IPS-18a (cell line): ENCODE results near the gene KLHL12.
"Not testable (repeated sequence)": the region's sequence is repeated elsewhere in the genome, so short reads cannot be mapped to it uniquely, and the experiment has no call there.

ENCODE experiments used
- H3K27ac ChIP-seq: one replicate; pipeline ENCODE4 v1.5.1; 2013; ENCODE audit warnings: low read length
- H3K27me3 ChIP-seq: one replicate; pipeline ENCODE4 v1.6.1; 2013; ENCODE audit warnings: mild to moderate bottlenecking, low read length; ENCODE audit not compliant: control insufficient read depth, insufficient read depth
- H3K36me3 ChIP-seq: one replicate; pipeline ENCODE4 v1.6.1; 2013; ENCODE audit warnings: low read depth, low read length; ENCODE audit not compliant: control insufficient read depth
- H3K4me1 ChIP-seq: one replicate; pipeline ENCODE4 v1.6.1; 2013; ENCODE audit warnings: low read depth, low read length; ENCODE audit not compliant: control insufficient read depth
- H3K4me3 ChIP-seq: one replicate; pipeline ENCODE4 v1.5.1; 2013; ENCODE audit warnings: low read length
- H3K9ac ChIP-seq: one replicate; pipeline ENCODE4 v1.6.1; 2013; ENCODE audit warnings: mild to moderate bottlenecking, low read length, moderate library complexity
- H3K9me3 ChIP-seq: one replicate; pipeline ENCODE4 v1.6.1; 2013; ENCODE audit warnings: low read depth, low read length; ENCODE audit not compliant: control insufficient read depth

Gene KLHL12

DNA sequence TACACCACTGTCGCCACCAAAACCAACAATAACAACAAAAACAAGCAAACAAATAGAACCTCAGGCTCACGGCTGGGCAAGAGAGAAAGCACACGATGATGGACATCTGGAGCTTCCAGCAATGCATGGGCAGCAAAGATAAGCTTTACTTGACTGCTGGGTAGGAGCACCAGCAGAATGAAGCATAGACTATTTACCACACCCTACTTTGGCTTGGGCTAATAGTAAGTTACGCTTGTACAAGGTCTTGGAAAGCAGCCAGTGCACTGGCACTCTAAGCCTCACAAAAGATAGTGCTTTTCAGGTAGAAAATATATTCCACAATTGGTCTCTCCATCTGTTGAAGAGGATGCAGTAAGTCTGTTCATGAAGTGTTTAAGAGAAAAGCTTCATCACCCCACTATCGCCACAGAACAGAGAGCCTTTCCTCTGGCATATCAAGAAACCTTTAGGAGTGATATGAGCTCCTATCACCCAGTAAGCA, 17.4 kb upstream of the KLHL12 start:
- Histone ChIP-seq H3K27me3 (no peaks in the 10 kb centered on the region), H3K27ac (no peak overlapping the region), H3K9ac (no peak overlapping the region), H3K4me3 (no peak overlapping the region), H3K36me3 (peaks cover 73% of the 10 kb centered on the region), H3K4me1 (no peaks in the 10 kb centered on the region), H3K9me3 (no peaks in the 10 kb centered on the region)

- peaks cover 59% of the 10 kb centered on the region for H3K36me3 ChIP-seq
- H3K9me3 ChIP-seq, result no peaks in the 10 kb centered on the region
- no peaks in the 10 kb centered on the region for H3K4me1 ChIP-seq
Measured at GRCh38 chr1:202942426-202942825, 15.4 kb upstream of the KLHL12 start.

GRCh38 chr1:202941372-202941771, 14.3 kb upstream of the KLHL12 start:
- Histone ChIP-seq H3K4me1 (no peaks in the 10 kb centered on the region), H3K27ac (no peak overlapping the region), H3K4me3 (no peak overlapping the region), H3K9ac (no peak overlapping the region), H3K36me3 (peaks cover 57% of the 10 kb centered on the region), H3K9me3 (no peaks in the 10 kb centered on the region), H3K27me3 (no peaks in the 10 kb centered on the region)

More at GRCh38 chr1:202942426-202942825, 15.4 kb upstream of the KLHL12 start:
- Histone ChIP-seq H3K4me3 (no peak overlapping the region), H3K27me3 (no peaks in the 10 kb centered on the region), H3K9ac (no peak overlapping the region), H3K27ac (no peak overlapping the region)

DNA sequence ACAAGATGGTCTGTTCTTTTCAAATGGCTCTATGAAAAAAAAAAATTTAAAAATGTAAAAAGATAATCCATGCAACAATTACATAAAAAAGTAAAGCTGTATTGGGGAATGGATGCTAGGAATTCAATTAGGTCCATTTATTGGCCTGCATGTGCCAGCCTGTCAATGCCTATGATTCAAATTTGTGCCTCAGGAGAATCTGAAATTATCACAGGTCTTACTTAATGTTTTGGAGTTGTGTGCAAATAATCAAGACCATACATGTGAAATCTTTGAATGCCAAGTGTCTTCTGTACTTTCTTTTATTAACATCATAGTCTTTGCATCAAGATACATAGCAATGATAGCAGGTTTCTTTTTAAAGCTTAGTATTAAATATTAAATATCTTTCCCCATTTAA, 13.5 kb upstream of the KLHL12 start:
- no peak overlapping the region for H3K9ac ChIP-seq
- no peak overlapping the region for H3K27ac ChIP-seq
- no peak overlapping the region for H3K4me3 ChIP-seq
- H3K9me3 ChIP-seq, result no peaks in the 10 kb centered on the region
- peaks cover 49% of the 10 kb centered on the region for H3K36me3 ChIP-seq
- no peaks in the 10 kb centered on the region for H3K27me3 ChIP-seq
- no peaks in the 10 kb centered on the region for H3K4me1 ChIP-seq

DNA sequence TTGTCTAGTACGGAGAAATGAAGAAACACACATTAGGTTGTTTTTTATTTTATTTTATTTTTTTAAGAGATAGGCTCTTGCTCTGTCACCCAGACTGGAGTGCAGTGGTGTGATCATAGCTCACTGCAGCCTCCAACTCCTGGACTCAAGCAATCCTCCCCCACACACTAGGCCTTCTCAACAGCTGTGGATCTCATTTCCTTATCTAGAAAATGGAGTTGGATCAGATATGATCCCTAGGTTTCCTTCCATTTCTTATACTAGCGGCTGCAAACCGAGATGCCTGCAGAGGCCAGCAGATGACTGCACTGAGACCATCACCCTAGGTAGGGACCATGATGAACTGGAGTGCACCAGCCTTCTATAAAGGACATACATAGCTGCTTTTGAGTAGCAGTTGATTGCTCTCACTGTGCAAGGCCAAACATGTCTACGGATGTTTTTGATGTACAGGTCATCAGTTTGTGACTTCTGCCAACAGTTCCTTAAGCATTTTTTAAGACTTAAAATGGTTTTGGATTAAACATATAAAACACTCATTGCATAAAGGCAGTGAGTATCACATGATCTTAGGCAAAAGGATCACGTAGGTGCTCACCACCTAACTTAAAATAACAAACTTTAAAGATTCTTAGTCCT, 11.4 kb upstream of the KLHL12 start:
- H3K9ac ChIP-seq, result no peak overlapping the region
- H3K36me3 ChIP-seq, result peaks cover 28% of the 10 kb centered on the region
- no peaks in the 10 kb centered on the region for H3K27me3 ChIP-seq
- H3K27ac ChIP-seq, result no peak overlapping the region
- no peaks in the 10 kb centered on the region for H3K4me1 ChIP-seq
- no peaks in the 10 kb centered on the region for H3K9me3 ChIP-seq
- H3K4me3 ChIP-seq, result no peak overlapping the region

GRCh38 chr1:202936409-202936808, 9.4 kb upstream of the KLHL12 start:
- not testable (repeated sequence) for H3K9ac ChIP-seq, H3K27ac ChIP-seq, H3K4me1 ChIP-seq, H3K4me3 ChIP-seq, H3K9me3 ChIP-seq, H3K27me3 ChIP-seq
- H3K36me3 ChIP-seq, result peaks cover 12% of the 10 kb centered on the region

- H3K27ac ChIP-seq, result no peak overlapping the region
- no peak overlapping the region for H3K9ac ChIP-seq
- peaks cover 7% of the 10 kb centered on the region for H3K36me3 ChIP-seq
- H3K9me3 ChIP-seq, result no peaks in the 10 kb centered on the region
- H3K4me3 ChIP-seq, result no peak overlapping the region
- H3K27me3 ChIP-seq, result no peaks in the 10 kb centered on the region
- no peaks in the 10 kb centered on the region for H3K4me1 ChIP-seq
Measured at GRCh38 chr1:202935844-202936243, 8.8 kb upstream of the KLHL12 start.

DNA sequence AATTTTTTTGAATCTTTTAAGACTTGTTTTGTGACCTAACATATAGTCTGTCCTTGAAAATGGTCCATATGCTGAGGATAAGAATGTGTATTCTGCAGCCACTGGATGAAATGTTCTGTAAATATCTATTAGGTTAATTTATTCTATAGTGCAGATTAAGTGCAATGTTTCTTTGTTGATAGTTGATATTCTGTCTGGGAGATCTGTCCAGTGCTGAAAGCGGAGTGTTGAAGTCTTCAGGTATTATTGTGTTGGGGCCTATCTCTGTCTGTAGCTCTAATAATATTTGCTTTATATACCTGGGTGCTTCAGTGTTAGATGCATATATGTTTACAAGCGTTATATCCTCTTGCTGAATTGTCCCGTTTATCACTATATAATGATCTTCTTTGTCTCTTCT, 7.7 kb upstream of the KLHL12 start:
- no peaks in the 10 kb centered on the region for H3K36me3 ChIP-seq
- H3K4me1 ChIP-seq, result no peaks in the 10 kb centered on the region
- no peaks in the 10 kb centered on the region for H3K9me3 ChIP-seq
- H3K27ac ChIP-seq, result no peak overlapping the region
- no peaks in the 10 kb centered on the region for H3K27me3 ChIP-seq
- H3K9ac ChIP-seq, result no peak overlapping the region
- H3K4me3 ChIP-seq, result no peak overlapping the region

DNA sequence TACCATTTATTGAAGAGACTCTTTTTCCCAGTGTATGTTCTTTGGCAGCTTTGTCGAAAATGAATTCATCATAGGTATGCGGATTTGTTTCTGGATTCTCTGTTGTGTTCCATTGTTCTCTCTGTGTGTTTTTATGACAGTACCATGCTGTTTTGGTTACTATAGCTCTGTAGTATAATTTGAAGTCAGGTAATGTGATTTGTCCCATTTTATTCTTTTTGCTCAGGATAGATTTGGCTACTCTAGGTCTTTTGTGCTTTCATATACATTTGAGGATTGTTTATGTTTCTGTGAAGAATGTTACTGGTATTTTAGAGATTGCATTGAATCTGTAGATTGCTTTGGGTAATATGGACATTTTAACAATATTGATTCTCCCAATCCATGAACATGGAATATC, 5.4 kb upstream of the KLHL12 start:
- H3K4me1 ChIP-seq, result no peaks in the 10 kb centered on the region
- no peaks in the 10 kb centered on the region for H3K27me3 ChIP-seq
- no peak overlapping the region for H3K4me3 ChIP-seq
- H3K27ac ChIP-seq, result no peak overlapping the region
- H3K9ac ChIP-seq, result no peak overlapping the region
- H3K9me3 ChIP-seq, result no peaks in the 10 kb centered on the region
- H3K36me3 ChIP-seq, result no peaks in the 10 kb centered on the region

DNA sequence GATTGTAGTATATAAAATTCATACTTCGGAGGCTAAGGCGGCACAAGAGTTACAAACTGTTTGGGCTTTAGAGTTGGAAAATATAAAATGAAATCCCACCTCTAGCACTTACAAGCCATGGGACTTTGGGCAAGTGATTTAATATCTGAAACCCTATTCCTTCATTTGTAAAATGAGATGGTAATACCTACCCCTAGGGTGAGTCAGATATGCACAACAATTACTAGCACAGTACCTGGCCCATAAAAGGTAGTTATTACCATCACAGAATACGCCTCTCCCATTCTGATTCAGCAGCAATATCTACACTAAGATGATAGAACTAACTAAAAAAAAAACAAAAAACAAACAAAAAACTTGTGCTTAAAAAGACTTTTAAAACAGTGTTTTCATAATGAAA, 3.5 kb downstream of the KLHL12 start:
- no peaks in the 10 kb centered on the region for H3K9me3 ChIP-seq
- H3K4me1 ChIP-seq, result no peaks in the 10 kb centered on the region
- no peak overlapping the region for H3K4me3 ChIP-seq
- peaks cover 27% of the 10 kb centered on the region for H3K36me3 ChIP-seq
- H3K27me3 ChIP-seq, result no peaks in the 10 kb centered on the region
- H3K9ac ChIP-seq, result no peak overlapping the region
- no peak overlapping the region for H3K27ac ChIP-seq

DNA sequence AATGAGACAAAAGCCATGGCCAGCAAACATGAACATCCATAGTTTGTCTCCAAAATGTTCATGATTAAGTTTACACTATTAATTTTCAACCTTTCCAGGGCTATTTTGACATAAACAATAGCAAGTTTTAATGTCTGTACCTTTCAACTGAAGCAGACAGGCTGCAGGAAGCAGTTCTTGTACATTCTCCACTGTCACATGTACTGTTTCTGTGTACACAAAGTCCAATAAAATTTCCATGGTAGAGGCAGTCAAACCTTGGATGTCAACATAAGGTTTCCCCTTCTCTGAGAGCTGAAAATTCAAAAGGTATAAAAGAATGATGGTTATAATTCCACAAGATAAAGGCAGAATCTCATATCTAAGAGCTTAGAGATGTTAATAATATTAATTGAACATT, 7.4 kb downstream of the KLHL12 start:
- Histone ChIP-seq H3K27me3 (no peaks in the 10 kb centered on the region), H3K9me3 (no peaks in the 10 kb centered on the region), H3K4me3 (no peak overlapping the region), H3K4me1 (no peaks in the 10 kb centered on the region), H3K27ac (no peak overlapping the region), H3K36me3 (peaks cover 64% of the 10 kb centered on the region), H3K9ac (no peak overlapping the region)

- H3K4me1 ChIP-seq, result no peaks in the 10 kb centered on the region
- peaks cover 74% of the 10 kb centered on the region for H3K36me3 ChIP-seq
- H3K27ac ChIP-seq, result no peak overlapping the region
- no peak overlapping the region for H3K4me3 ChIP-seq
- no peak overlapping the region for H3K9ac ChIP-seq
- H3K27me3 ChIP-seq, result no peaks in the 10 kb centered on the region
- H3K9me3 ChIP-seq, result no peaks in the 10 kb centered on the region
Measured at GRCh38 chr1:202915146-202915545, 11.9 kb downstream of the KLHL12 start.
